AG08395 (cell line): Measurements from ENCODE around the gene KRTAP10-3.
"Not testable (repeated sequence)": the region's sequence is repeated elsewhere in the genome, so short reads cannot be mapped to it uniquely, and the experiment has no call there.

Source experiments
- DNase-seq: peaks from one replicate; pipeline ENCODE4 v3.0.0; 2012; ENCODE audit warnings: mixed read lengths, low spot score

The KRTAP10-3 gene, protein sequence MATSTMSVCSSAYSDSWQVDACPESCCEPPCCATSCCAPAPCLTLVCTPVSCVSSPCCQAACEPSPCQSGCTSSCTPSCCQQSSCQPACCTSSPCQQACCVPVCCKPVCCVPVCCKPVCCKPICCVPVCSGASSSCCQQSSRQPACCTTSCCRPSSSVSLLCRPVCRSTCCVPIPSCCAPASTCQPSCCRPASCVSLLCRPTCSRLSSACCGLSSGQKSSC

DNA sequence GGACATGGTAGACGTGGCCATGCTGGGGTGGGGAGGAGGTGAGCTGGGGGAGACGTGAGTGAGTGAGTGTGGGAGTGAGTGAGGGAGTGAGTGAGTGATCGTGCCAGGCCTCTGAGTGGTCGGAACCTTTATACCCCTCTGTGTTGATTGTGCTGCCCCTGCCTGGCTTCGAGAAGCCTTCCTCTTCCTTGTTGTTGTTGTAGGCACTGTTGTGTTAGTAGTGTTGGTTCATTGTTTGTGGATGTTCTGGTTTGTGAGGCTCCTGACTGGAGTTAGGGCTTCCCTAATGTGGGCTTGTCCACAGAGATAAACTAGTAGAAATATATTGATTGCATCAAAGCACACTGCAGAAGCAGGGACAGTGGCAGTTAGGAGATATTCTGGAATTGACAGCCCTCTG, at the start of gene KRTAP10-3:
Gene KRTAP10-3, minus strand, starts transcription at position 101 of the 400 bp plus-strand sequence. Its CDS starts 80 bp downstream, at position 21.
- DNase-seq = no peak

DNA sequence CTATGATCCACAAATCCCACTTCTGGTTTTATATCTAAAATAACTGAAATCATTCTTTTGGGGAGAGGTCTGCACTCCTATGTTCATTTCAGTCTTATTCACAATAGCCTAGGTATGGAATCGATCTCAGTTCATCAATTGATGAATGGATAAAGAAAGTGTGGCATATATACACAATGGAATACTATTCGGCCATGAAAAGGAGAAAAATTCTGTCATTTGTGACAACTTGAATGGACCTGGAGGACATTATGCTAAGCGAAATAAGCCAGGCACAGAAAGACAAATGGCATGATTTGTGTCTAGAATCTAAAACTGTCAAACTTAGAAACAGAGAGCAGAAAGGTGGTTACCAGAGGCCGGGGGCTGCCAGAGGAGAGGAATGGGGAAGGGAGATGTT, 47.9 kb upstream of the KRTAP10-3 start:
- DNase-seq = no peak

- DNase-seq = no peak
Measured at GRCh38 chr21:44603911-44604310, 45.3 kb upstream of the KRTAP10-3 start.

- no peak for DNase-seq
Measured at GRCh38 chr21:44603109-44603875, 44.7 kb upstream of the KRTAP10-3 start.

- no peak for DNase-seq
Measured at GRCh38 chr21:44602463-44602850, 43.9 kb upstream of the KRTAP10-3 start.

DNA sequence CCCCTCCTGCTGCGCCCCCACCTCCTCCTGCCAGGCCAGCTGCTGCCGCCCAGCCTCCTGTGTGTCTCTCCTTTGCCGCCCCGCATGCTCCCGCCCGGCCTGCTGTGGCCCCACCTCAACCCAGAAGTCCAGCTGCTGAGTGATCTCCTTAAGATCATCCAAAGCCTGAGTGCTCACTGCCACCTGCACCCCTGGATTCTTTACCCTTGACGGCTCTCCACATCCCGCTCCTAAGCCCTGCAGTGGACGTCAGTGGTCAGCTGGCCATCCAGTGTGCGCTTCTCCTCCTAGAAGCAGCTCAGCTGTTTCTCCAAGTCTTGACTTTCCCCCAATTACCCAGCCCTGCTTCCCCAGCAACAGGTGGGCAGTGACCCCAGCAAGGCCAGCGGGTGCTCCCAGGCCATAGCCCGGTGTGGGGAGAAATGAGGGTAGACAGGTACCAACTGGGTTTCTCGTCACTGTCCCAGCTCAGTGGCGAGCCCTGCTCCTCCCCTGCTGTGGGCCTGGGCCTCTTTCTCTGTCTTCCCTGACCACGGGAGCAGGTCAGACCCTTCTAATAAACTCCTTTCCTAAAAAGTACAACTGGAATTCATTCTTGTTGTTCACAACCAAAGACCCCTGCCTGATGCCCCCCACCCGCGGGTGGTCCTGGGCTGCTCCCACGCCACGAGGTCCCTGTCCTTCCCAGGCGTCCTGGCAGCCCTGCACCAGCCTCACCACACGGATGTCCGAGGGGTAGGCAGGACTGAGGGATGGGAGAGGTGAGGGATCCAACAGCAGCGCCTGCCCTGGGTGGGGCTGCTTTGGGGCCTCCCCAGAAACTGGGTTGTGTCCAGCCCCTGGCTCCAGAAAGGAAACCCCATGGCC, 43.2 kb upstream of the KRTAP10-3 start:
- DNase-seq = no peak

GRCh38 chr21:44601091-44601490, 42.5 kb upstream of the KRTAP10-3 start:
- not testable (repeated sequence) for DNase-seq

GRCh38 chr21:44600118-44600978, 41.8 kb upstream of the KRTAP10-3 start, which contains the start of gene KRTAP10-7:
KRTAP10-7 (plus strand) TSS chr21:44600597; CDS start chr21:44600622, 25 bp downstream.
- not testable (repeated sequence) for DNase-seq

DNA sequence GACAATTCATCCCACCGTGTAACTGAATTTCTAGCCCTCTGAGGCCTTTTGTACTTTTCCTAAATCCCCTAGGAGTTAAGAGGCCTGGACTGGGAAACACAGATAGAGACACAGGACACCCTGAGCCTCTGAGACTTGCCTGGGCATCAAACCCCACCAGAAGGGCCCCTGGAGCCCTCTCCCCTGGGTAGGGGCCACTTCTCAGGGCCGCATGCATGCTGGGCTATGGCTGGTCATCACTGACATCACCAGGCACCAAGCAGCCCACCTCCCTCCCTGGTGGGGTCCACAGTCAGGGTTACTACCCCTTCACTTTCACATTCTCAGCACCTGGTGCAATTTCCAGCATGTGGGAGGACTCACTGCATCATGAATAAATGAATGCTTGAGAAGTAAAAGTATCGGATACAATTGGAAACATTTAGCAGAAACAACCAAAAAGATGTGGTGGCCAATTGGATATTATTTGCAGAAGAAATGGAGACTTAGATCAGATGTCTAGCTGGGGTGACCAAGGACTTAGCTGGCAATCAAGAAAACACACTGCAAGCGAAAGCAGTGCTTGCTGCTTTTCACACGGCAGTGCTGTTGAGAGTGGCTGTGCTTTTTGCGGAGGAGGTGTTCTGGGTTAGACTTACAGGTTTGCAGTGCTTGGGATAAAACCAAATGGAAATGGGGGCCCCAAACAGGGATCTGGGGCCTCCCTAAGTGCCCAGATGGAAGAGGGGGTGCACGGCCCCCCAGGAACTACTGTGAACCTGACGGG, 40.9 kb upstream of the KRTAP10-3 start:
- DNase-seq = no peak

- no peak for DNase-seq
Measured at GRCh38 chr21:44598061-44598460, 39.5 kb upstream of the KRTAP10-3 start.

DNA sequence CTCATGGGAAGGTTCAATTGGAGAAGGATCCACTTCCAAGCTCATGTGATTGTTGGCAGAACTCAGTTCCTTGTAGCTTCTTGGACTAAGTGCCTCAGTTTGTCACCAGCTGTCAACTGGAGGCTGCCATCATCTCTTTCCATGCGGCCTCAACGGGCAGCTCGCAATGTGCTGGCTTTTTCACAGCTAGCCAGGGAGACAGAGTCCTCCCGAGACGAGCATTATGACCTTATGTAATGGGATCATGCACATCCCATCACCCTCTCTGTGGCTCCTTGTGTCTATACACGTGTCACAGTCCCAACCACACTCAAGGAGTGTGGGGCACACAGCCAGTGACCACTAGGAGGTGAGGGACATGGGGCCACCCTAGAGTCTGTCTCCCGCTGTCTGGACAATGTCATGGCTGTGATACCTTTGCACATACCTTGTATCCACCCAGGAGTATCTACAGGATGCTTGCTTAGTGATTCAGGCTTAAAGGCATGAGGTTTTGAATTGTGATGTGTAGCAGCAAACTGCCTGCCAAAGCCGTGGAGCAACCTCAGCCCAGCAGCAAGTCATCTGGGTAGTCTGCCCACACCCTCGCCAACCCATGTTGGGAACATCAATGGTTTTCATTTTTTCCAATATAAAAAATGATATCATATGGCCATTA, 37.6 kb upstream of the KRTAP10-3 start:
- no peak for DNase-seq

DNA sequence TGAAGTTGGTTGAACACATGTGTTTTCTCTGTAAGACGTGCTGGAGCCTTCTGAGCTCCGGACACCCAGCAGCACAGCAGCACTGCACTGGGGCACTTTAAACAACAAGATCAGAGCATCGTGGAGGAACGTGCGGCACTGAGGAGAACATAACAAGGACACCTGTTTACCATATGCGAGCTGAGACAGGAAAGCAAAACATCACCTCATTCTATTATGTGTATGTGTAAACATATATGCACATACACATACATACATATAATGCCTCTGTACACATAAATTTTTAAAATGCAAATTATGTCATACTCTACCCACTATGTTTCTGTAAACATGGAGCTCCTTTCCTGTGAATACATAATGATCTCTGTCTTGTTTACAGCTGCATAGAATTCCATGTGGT, 36.9 kb upstream of the KRTAP10-3 start:
- DNase-seq = no peak

DNA sequence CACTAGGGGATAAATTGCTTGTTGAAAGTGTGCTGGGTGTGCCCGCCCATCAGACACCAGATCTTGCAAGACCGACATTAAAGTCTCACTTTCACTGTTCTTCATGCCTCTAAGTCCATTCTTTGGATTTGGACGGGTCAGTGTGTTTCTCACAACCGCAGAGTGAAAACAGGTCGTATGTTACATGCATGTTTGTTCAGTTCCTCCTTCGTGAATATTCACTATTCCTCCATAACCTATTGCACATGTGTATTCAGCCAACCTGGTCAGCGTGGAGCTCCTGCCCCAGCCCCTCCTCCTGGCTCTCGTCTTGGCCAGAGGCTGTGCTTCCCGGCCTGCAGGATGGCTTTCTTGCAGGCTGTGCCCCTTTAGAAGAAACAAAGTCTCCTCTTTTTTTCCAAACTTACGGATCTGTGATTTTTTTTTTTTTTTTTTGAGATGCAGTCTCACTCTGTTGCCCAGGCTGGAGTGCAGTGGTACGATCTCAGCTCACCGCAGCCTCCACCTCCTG, 35.9 kb upstream of the KRTAP10-3 start:
- no peak for DNase-seq

GRCh38 chr21:44593598-44594405, 35.2 kb upstream of the KRTAP10-3 start:
- no peak for DNase-seq

- no peak for DNase-seq
Measured at GRCh38 chr21:44592446-44593311, 34.1 kb upstream of the KRTAP10-3 start, which contains the start of gene KRTAP10-6. KRTAP10-6 (minus strand) TSS chr21:44592505; CDS start chr21:44592484, 21 bp downstream.

DNA sequence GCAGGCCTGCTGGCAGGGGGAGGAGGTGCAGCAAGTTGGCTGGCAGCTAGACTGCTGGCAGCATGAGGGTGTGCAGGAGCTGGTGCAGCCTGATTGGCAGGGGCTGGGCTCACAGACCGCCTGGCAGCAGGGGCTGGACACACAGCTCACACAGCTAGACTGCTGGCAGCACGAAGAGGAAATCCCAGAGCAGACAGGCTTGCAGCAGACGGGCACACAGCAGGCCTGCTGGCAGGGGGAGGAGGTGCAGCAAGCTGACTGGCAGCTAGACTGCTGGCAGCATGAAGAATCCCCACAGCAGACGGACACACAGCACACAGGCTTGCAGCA, 33.2 kb upstream of the KRTAP10-3 start:
- not testable (repeated sequence) for DNase-seq

GRCh38 chr21:44590897-44591800, 32.6 kb upstream of the KRTAP10-3 start:
- not testable (repeated sequence) for DNase-seq
